ENCODE data around the gene FRAS1. TPM values are rescaled to one million over a fixed set of nuclear protein-coding genes. Genes with fewer than 3 reads are reported as not detected.
"Not testable (repeated sequence)": the region's sequence is repeated elsewhere in the genome, so short reads cannot be mapped to it uniquely, and the experiment has no call there.

FRAS1 gene
- total RNA-seq, 2 donors from 2014 or later: 2.3 to 8.1 TPM

DNA sequence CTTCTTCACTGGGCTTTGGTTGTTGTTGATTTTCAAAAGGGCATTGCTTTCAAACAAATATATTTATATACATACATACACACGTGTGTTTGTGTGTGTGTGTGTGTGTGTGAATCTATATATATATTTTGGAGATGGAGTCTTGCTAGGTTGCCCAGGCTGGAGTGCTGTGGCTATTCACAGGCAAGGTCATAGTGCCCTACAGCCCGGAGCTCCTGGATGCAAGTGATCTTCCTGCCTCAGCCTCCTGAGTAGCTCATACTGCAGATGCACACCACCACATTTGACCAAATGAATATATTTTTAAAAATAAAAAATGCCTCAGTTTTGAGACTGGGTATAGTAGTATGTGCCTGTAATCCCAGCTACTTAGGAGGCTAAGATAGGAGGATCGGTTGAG lies 34.4 kb downstream of the FRAS1 start:
- no peak for DNase-seq (ENCODE audit: low spot score)
- intact Hi-C loops (cut with DNase I): no loop called here

DNA sequence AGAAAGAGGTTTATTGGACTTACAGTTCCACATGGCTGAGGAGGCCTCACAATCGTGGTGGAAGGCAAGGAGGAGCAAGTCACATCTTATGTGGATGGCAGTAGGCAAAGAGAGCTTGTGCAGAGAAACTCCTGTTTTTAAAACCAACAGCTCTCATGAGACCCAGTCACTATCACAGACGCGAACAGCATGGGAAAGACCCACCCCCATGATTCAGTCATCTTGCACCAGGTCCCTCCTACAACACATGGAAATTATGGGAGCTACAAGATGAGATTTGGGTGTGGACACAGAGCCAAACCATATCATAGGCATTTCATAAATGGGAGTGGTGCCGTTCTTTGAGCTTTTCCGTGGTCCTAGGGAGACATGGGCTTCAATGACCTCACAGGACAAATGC lies 35.2 kb downstream of the FRAS1 start:
- intact Hi-C loops (cut with DNase I): not testable (repeated sequence)

DNA sequence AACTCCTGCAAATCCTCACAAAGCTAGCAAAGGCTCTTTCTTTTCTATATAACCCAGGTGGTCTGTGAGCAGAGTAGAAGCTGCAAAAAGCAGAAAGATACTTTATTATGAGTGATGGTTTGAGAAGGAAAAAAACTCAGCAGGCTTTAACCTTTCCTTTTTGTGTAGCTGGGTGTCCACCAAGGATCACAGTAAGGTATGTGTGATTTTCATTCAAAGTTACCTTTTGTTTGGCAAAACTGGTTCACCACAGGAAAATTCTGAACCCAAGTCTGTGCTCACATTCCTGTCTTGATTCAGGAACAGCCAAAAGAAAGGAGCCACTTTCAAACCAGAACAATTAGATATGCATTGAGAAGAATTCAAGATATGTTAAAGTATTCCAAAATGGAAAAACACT lies 35.7 kb downstream of the FRAS1 start:
- DNase-seq (ENCODE audit: low spot score): no peak
- intact Hi-C loops (cut with DNase I): no loop called here

More for the DNA sequence above, 35.2 kb downstream of the FRAS1 start:
- not testable (repeated sequence) for DNase-seq (ENCODE audit: low spot score)

DNA sequence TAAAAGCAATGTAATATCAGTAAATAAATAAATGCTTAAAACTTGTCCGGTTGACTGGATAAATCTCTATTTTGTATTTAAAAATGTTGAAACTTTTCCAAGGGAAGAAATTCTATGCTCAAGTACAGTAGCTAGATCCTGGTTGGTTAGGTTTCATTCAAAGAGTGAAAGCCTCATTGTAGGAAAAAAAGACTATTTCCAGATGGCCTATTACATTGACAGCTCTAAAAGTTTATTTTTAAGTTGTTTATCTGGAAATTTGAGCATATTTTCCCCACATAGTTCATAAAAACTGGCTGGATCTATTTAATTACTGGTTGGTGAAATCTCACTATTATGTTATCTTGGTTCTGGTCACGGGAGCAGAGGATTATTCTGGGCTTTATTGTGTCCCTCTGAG lies 38.0 kb downstream of the FRAS1 start:
- no peak for DNase-seq (ENCODE audit: low spot score)
- intact Hi-C loops (cut with DNase I): no loop called here

DNA sequence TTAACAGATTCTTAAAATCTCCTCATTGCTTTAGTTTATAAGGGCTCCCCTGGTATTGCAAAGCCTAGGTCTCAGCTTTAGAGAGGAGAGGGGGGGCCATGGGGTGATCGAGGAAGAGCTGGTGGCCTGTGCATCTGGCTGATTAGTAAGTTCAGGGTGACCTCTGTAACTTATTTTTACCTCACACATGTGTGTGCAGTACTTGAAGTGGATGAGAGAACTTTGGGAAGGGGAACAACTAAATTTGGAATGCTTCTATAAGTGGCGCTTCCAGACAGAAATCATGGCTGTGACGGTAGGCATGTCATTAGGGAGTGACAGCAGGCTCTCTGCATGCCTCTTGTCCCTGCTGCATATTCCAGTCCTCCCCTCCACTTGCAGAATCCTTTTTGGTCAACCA lies 41.9 kb downstream of the FRAS1 start:
- no peak for DNase-seq (ENCODE audit: low spot score)
- intact Hi-C loops (cut with DNase I): no loop called here

DNA sequence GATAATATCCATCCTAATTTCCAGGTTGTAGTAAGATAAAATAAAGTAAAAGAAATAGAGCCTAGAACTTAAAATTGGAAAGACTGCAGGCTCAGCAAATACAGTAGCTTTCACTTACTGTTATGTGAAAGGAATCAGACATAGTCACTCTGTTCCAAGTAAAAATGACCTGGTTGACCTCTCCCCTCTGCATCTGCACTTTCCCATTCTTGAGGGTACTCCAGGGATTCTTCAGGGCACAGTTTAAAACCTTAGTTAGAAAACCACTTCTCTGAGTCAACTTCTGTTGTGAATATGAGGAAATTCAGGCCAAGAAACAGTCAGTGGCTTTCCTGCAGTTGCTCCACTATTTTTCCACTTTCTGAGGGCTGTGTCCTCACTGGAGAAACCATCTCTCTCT lies 42.9 kb downstream of the FRAS1 start:
- DNase-seq (ENCODE audit: low spot score): no peak
- intact Hi-C loops (cut with DNase I): no loop called here

DNA sequence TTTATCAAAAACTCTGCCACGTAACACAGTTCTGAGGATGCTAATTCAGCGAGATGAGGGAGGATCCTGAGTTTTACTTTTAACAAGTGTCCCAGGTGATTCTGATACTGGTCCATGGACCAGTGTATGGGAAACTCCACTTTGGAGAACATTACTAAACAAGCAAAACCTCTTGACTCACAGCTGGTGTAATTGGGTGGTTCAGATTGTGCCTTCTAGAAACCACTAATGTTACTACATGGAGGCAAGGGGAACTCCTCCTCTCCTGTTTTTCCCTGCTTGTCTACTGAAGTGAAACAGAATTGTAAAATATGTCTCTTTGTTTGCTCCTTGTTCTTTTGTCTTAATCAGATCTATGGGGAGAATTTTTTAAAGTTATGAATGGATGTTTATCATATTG lies 62.6 kb downstream of the FRAS1 start:
- intact Hi-C loops (cut with DNase I): loop anchor here in 1 of 2 donors (5.0 kb wide), 1 partner anchor 618 kb away; no protein-coding TSS in a partner anchor
- DNase-seq (ENCODE audit: low spot score): no peak

DNA sequence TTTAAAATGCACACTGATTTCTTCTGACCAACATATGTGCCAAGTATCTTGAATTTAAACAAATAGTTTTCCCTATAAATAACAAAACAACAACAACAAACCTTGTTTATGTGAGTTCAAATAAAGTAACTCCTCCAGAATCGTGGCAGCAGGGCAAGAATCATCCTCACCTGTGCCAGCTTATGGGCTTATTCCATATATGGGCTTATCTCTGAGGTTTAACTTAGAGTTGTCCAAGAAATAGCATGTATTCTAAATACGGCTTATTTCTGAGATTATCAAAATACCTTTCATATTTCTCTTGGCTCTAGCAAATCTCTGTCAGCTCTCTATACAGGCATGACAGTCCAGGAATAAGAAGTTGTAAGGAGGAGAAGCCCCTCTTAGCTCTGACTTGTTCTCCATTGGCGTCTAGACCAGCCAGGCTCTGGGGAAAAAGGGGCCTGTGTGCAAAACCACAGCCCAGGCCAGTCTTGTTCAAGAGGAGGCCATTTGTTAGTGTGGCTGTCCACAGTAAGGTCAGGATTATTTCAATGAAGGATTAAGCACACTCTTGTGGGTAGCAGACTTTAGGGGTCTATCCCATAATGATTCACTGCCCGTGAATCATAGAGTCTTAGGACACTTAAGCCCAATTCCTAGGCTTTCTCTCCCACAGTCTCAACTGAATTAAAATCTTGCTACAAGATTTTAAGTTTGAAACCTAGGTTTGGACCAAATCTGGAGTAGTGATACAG lies 63.2 kb downstream of the FRAS1 start:
- DNase-seq (ENCODE audit: low spot score): no peak
- intact Hi-C loops (cut with DNase I): loop anchor here in 1 of 2 donors (5.0 kb wide), 1 partner anchor 617 kb away; no protein-coding TSS in a partner anchor

DNA sequence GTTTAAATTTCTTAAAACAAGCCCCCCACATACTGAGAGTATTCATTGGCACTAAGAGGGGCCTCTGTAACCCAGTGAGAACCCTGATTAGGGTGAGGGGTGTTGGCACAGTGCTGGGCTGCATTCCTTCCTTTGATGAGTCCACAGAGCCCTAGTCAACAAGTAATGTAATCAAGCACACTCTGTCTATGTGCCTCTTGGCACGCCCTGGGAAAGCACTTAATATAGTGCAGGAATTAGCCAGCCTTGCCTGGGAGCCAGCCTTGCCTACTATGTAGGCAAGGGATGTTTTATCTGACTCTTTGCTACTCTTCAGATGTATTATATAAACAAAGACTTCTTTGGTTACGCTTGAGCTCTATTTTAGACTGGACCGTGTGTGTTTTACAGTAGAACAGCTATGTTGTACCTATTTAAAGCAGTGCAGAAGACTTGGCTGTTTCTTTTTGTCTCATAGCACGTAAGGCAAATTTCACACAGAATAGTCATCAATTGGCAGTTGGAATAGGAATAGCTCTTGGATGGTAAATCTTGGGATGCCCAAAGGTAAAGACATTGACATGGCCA lies 64.3 kb downstream of the FRAS1 start:
- intact Hi-C loops (cut with DNase I): loop anchor here in 1 of 2 donors (5.0 kb wide), 1 partner anchor 616 kb away; no protein-coding TSS in a partner anchor
- no peak for DNase-seq (ENCODE audit: low spot score)

DNA sequence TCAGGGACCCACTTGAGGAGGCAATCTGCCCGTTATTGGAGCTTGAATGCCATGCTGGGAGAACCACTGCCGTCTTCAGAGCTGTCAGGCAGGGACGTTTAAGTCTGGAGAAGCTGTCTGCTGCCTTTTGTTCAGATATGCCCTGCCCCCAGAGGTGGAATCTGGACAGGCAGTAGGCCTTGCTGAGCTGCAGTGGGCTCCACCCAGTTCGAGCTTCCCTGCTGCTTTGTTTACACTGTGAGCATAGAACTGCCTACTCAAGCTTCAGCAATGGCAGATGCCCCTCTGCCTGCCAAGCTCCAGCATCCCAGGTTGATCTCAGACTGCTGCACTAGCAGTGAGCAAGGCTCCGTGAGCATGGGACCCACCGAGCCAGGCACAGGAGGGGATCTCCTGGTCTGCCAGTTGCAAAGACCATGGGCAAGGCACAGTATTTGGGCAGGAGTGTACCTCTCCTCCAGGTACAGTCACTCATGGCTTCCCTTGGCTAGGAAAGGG lies 68.8 kb downstream of the FRAS1 start:
- intact Hi-C loops (cut with DNase I): not testable (repeated sequence)

DNA sequence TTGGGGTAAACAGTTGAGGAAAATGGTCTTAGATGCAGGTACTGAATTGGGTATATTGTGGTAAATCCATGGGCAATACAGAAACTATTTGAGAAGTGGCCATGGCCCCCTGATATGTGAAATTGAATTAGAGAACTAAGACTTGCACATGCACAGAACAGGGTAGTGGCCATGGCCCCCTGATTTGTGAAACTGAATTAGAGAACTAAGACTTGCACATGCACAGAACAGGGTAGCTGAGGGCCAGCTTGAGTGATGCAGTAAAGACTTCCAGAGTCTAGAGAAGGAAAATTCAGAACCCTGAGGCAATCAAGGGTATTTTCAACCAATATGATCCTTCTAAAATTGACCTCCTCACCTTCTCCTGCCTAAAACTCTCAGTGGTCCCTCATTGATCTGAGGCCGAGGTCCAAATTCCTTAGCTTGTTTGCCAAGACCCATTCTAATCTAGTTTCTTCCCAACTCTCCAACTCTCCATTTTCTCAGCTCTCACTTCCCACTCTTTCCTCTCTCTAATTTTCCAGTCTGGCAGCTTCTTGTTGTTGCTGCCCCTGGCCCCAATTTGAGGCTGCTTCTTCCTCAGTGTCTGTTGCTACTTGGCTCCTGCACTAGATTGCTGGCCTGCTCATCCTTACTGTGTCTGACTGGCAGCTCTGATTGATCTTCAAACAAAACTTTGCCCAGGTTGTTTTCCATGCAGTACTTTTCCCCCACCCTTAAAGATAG lies 72.4 kb downstream of the FRAS1 start:
- no peak for DNase-seq (ENCODE audit: low spot score)

More for the DNA sequence above, 68.8 kb downstream of the FRAS1 start:
- DNase-seq (ENCODE audit: low spot score): not testable (repeated sequence)

DNA sequence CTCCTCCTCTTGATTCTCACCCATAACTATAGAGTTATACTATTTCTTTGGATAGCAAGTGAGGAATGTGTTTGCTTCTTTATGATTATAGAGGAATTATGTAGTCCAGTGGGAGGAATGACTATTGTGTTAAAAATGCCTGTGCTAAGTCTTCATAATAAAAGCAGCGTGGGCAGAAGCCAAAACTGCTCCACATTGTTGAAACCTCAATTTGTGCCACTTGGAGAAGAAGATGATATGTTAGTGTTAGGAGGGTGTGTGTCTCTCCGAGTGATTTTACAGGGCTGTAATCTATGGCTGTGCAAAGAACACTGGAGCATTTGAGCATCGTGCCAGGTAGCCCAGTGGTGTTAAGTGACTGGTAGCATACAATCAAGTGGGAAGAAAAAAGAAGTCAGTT lies 74.3 kb downstream of the FRAS1 start:
- intact Hi-C loops (cut with DNase I): no loop called here

More for the DNA sequence above, 72.4 kb downstream of the FRAS1 start:
- intact Hi-C loops (cut with DNase I): no loop called here

DNA sequence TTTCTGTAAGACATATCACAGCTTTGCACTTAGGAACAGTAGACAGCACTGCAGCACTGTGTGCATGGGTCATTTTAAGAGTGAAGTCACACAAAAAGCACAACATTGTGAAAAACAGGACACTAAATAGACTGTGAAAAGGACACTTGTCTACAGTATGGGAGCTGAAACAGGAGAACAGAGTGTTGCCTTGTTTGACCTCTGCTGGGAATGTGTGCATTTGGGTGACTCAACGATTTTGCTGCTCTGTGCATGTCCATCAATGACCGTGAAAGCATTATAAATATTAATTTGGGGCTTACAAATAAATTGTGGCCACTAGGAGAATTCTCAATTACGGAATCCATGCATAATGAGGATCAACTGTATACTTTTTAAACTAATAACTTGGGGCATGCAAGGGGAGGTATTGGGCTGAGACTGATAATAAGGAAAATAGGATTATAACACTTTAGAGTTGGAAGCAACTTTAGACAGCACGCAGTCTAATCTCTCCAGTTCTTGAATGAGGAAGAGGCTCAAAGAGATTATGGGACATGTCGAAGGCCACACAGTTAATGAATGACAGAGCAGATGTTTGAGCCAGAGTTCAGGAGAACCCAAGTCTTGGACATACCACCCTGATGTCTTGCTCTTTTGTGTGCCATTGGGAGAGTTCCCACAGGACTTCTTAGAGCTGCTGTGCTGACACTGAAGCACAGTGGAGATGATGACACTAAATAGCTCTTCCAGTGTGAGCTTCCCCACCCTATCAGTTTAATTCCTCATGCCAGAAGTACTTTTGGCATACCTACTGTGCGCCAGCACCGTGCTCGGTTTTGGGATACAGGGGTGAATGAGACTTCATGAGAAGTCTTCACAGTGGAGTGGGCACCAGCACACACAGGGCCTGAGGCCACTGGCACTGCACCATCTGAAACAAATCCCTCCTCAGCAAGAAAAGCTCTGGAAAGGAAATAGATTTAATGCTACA lies 79.3 kb downstream of the FRAS1 start:
- intact Hi-C loops (cut with DNase I): no loop called here
- DNase-seq (ENCODE audit: low spot score): no peak

More for the DNA sequence above, 74.3 kb downstream of the FRAS1 start:
- DNase-seq (ENCODE audit: low spot score): no peak

DNA sequence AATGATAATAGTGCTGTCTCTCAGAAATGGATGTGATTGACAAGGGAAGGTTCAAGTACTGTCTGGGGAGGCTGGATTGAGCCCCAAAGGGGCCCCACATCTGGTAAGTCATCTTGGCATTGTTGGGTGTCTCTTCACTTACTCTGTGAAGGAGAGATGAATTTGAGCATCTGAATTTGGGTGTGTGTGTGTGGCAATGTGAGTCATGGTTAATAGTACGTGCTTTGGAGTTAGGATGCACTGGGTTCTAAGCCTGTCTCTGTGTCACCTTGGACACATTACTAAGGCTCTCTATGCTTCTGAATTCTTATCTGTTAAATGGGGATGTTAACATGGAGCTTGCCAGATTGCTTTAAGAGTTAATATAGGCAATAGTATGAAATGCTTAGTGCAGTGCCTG lies 80.4 kb downstream of the FRAS1 start:
- no peak for DNase-seq (ENCODE audit: low spot score)
- intact Hi-C loops (cut with DNase I): no loop called here

DNA sequence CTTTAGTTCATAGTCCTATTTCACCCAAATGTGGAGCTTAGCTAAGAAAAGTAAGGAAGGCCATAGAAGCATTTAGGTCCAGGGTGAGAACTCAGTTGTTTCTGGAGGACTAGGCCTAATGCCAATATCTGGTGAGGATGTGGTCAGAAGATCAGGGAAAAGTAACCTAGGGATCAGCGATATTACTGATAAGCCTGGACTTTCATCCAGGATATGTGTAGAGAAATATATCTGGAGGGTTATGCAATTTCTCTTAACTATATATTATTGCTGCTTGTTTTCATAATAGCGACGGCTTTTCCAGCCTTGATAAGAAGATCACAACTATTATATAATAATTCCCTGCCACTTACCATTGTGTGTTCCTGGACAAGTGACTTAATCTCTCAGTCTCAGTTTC lies 81.1 kb downstream of the FRAS1 start:
- intact Hi-C loops (cut with DNase I): no loop called here
- no peak for DNase-seq (ENCODE audit: low spot score)

DNA sequence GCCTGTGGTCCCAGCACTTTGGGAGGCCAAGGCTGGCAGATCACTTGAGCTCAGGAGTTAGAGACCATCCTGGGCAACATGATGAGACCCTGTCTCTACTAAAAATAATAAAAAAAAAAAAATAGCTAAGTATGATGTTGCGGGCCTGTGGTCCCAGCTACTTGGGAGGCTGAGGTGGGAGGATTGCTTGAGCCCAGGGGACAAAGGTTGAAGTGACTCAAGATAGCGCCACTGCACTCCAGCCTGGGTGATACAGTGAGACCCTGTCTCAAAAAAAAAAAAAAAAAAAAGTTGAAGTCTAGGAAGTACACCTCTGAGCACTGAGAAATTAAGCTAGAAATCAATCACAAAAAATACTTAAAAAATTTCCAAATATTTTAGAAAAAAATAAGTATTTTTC lies 86.5 kb downstream of the FRAS1 start:
- intact Hi-C loops (cut with DNase I): no loop called here

DNA sequence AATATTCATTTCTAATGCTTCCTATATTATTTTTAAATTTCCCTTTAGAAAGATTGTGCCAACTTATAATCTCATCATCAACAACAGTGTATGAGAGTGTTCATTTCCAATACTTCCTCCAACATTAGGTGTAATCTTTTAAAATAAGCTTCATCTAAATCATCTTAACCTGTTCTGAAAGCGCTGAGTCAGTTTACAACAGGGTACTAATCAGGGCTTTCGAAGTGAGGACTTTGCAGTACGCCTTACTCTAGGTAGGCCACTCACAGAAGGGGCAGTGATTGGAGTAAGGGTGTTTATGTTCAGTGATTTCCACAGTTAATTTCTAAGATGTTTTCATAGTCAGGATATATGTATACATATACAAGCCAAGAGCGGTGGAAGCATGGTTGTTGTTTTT lies 87.9 kb downstream of the FRAS1 start:
- intact Hi-C loops (cut with DNase I): no loop called here
- no peak for DNase-seq (ENCODE audit: low spot score)

More for the DNA sequence above, 86.5 kb downstream of the FRAS1 start:
- DNase-seq (ENCODE audit: low spot score): no peak

DNA sequence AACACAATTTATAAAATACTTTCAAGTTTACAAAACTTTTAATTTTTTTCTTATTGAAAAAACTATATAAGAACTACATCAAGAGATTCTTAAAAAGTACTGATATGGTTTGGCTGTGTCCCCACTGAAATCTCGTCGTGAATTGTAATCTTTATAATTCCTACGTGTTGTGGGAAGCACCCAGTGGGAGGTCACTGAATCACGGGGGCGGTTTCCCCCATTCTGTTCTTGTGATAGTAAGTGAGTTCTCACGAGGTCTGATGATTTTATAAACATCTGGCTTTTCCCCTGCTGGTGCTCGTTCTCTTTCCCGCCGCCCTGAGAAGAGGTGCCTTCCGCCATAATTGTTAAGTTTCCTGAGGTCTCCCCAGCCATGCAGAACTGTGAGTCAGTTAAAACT lies 88.5 kb downstream of the FRAS1 start:
- intact Hi-C loops (cut with DNase I): no loop called here
- no peak for DNase-seq (ENCODE audit: low spot score)

Data from posterior vena cava (tissue), 2 donors.